ENCODE measurements around the gene RCOR1.

Gene RCOR1

GRCh38 chr14:102779574-102780315, 187.3 kb downstream of the RCOR1 start:
- DNase-seq, result no peak

Measured in CD4-positive, alpha-beta T cell treated with Interleukin-6 for 4 hours (primary cell).